ENCODE measurements around the gene ATP6AP1. TPM values are rescaled to one million over a fixed set of nuclear protein-coding genes. Genes with fewer than 3 reads are reported as not detected.

Gene ATP6AP1
- total and polyA plus RNA-seq, 2 donors (not counting 3 experiments of a cell fraction or from before 2014, with no cell fraction given), result 145 to 322 TPM

DNA sequence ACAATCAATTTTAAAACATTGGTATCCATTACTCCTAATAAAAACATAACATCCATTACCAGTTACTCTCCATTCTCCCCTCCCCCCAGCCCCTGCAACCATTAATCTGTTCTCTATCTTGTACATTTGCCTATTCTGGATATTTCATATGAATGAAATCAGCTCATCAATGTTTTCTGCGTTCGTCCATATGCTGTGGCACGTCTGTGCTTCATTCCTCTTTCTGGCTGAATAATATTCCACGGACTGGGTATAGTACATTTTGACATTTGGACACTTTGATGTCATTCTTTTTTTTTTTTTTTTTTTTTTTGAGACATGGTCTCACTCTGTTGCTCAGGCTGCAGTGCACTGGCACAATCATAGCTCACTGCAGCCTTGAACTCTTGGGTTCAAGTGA, 24.6 kb upstream of the ATP6AP1 start:
- Histone ChIP-seq H3K4me3 (replicated peaks in 1 of 3; ENCODE audit: insufficient read depth in 1 of 3, low read depth in 1 of 3, low read length in 3 of 3) (no peak overlapping the region), H3K79me2 (ENCODE audit: control insufficient read depth, insufficient read depth, low read length) (peaks cover 25% of the 10 kb centered on the region), H3K4me1 (ENCODE audit: control insufficient read depth, extremely low read depth, insufficient read depth, low read length) (peaks cover 14% of the 10 kb centered on the region), H3K27me3 (ENCODE audit: control insufficient read depth in 2 of 2, insufficient read depth in 2 of 2, low read length in 2 of 2) (no peaks in the 10 kb centered on the region), H3K36me3 (ENCODE audit: control insufficient read depth in 2 of 2, extremely low read depth in 1 of 2, insufficient read depth in 2 of 2, low read length in 2 of 2) (peaks cover 15 to 18% of the 10 kb centered on the region in 2 experiments), H3K27ac (ENCODE audit: insufficient read depth, low read depth, low read length) (no peak overlapping the region), H3K9me3 (replicated peaks; ENCODE audit: control insufficient read depth, insufficient read depth, low read length) (no peaks in the 10 kb centered on the region), H3K9me1 (replicated peaks; ENCODE audit: control insufficient read depth, extremely low read depth, insufficient read depth, low read length) (no peaks in the 10 kb centered on the region), H3K4me2 (ENCODE audit: insufficient read depth, low read length) (no peak overlapping the region), H4K20me1 (replicated peaks; ENCODE audit: control insufficient read depth, extremely low read depth, insufficient read depth, low read length) (no peaks in the 10 kb centered on the region), H2AFZ (ENCODE audit: low read depth, low read length) (no peak overlapping the region), H3K9ac (replicated peaks; ENCODE audit: extremely low read depth, insufficient read depth, low read length) (no peak overlapping the region)
- intact Hi-C loops (cut with micrococcal nuclease), result no loop called here
- no peak for TF ChIP-seq JUN (IDR thresholded peaks at IDR 0.05; ENCODE audit: borderline replicate concordance, insufficient read depth, insufficient read length, low read depth)
- TF ChIP-seq FOS (IDR thresholded peaks at IDR 0.05; ENCODE audit: borderline replicate concordance, insufficient read depth, low read length), result no peak
- TF ChIP-seq MYC (IDR thresholded peaks at IDR 0.05; ENCODE audit: low read depth, low read length), result no peak
- TF ChIP-seq EZH2 (IDR thresholded peaks at IDR 0.05; ENCODE audit: borderline replicate concordance, low read depth, low read length, severe bottlenecking), result no peak
- TF ChIP-seq GATA2 (IDR thresholded peaks at IDR 0.05; ENCODE audit: insufficient read depth, insufficient read length, low read depth, low read length), result no peak
- TF ChIP-seq, protein P1, sequence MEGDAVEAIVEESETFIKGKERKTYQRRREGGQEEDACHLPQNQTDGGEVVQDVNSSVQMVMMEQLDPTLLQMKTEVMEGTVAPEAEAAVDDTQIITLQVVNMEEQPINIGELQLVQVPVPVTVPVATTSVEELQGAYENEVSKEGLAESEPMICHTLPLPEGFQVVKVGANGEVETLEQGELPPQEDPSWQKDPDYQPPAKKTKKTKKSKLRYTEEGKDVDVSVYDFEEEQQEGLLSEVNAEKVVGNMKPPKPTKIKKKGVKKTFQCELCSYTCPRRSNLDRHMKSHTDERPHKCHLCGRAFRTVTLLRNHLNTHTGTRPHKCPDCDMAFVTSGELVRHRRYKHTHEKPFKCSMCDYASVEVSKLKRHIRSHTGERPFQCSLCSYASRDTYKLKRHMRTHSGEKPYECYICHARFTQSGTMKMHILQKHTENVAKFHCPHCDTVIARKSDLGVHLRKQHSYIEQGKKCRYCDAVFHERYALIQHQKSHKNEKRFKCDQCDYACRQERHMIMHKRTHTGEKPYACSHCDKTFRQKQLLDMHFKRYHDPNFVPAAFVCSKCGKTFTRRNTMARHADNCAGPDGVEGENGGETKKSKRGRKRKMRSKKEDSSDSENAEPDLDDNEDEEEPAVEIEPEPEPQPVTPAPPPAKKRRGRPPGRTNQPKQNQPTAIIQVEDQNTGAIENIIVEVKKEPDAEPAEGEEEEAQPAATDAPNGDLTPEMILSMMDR (IDR thresholded peaks at IDR 0.05; ENCODE audit: extremely low read depth in 1 of 2, insufficient read depth in 1 of 2, low read depth in 1 of 2, low read length in 2 of 2), result no peak
- TF ChIP-seq POLR2A (IDR thresholded peaks at IDR 0.05; ENCODE audit: low read depth, low read length), result no peak
- TF ChIP-seq, protein P2, sequence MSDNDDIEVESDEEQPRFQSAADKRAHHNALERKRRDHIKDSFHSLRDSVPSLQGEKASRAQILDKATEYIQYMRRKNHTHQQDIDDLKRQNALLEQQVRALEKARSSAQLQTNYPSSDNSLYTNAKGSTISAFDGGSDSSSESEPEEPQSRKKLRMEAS (IDR thresholded peaks at IDR 0.05; ENCODE audit: insufficient read depth, insufficient read length), result no peak
- no peak for TF ChIP-seq POLR2AphosphoS5 (IDR thresholded peaks at IDR 0.05; ENCODE audit: insufficient read depth, low read depth, low read length)
- dilution Hi-C loops (cut with MboI; ENCODE audit: extremely low pct_ligation_motif_present, low sequenced_read_pairs), result no loop called here
- DNase-seq (ENCODE audit: low read depth, low spot score) (no peak), FAIRE-seq (no peak)
- no TSS peak for BruUV-seq (replicated peaks)
- CTCF ChIA-PET, result no interaction called here
- POLR2A ChIA-PET, result no interaction called here
